HG03520 (cell line): Measurements from ENCODE around the gene CARD10.
"Not testable (repeated sequence)": the region's sequence is repeated elsewhere in the genome, so short reads cannot be mapped to it uniquely, and the experiment has no call there.

Source experiments
- ATAC-seq: cut with Tn5 transposase; IDR thresholded peaks from one replicate; pipeline ENCODE4 v1.9.1; 2021; ENCODE audit warnings: mild to moderate bottlenecking, moderate library complexity; ENCODE audit not compliant: unreplicated experiment

CARD10 gene

GRCh38 chr22:37555029-37555428 is 35.8 kb upstream of the CARD10 start:
- ATAC-seq = no peak

- ATAC-seq = no peak
These were observed 34.5 kb upstream of the CARD10 start for GRCh38 chr22:37553725-37554124.

GRCh38 chr22:37552524-37553163 is 33.4 kb upstream of the CARD10 start:
- ATAC-seq = no peak

GRCh38 chr22:37551981-37552380 is 32.8 kb upstream of the CARD10 start:
- no peak for ATAC-seq

- ATAC-seq = not testable (repeated sequence)
These were observed 31.7 kb upstream of the CARD10 start for GRCh38 chr22:37550921-37551320.

GRCh38 chr22:37549704-37550059 is 30.5 kb upstream of the CARD10 start:
- ATAC-seq = no peak

GRCh38 chr22:37547251-37547741 is 28.1 kb upstream of the CARD10 start:
- no peak for ATAC-seq

- no peak for ATAC-seq
These were observed 27.4 kb upstream of the CARD10 start for GRCh38 chr22:37546437-37547250.

- no peak for ATAC-seq
These were observed 26.7 kb upstream of the CARD10 start for GRCh38 chr22:37545703-37546436.

GRCh38 chr22:37544955-37545702 is 25.9 kb upstream of the CARD10 start:
- ATAC-seq = no peak

GRCh38 chr22:37542959-37543358 is 23.7 kb upstream of the CARD10 start:
- no peak for ATAC-seq

- not testable (repeated sequence) for ATAC-seq
These were observed 23.2 kb upstream of the CARD10 start for GRCh38 chr22:37542416-37542815.

- not testable (repeated sequence) for ATAC-seq
These were observed 20.6 kb upstream of the CARD10 start for GRCh38 chr22:37539790-37540189.

GRCh38 chr22:37538590-37539357 is 19.6 kb upstream of the CARD10 start:
- peak; percentile 65 for ATAC-seq

- no peak for ATAC-seq
These were observed 15.9 kb upstream of the CARD10 start for GRCh38 chr22:37535159-37535558.

GRCh38 chr22:37534445-37534844 is 15.2 kb upstream of the CARD10 start:
- no peak for ATAC-seq

- ATAC-seq = no peak
These were observed 14.8 kb upstream of the CARD10 start for GRCh38 chr22:37533995-37534394.

- no peak for ATAC-seq
These were observed 10.6 kb upstream of the CARD10 start for GRCh38 chr22:37529652-37530345.

GRCh38 chr22:37527952-37528351 is 8.7 kb upstream of the CARD10 start:
- not testable (repeated sequence) for ATAC-seq
